Mucosa of descending colon (tissue), 3 donors: Measurements from ENCODE around the gene PPP1R3A. TPM values are rescaled to one million over a fixed set of nuclear protein-coding genes. Genes with fewer than 3 reads are reported as not detected.

Source experiments
- ATAC-seq: fragments of 200-7000 bp; cut with Tn5 transposase; one replicate; pipeline ENCODE4 v1.9.1; 2020; ENCODE audit warnings: mild to moderate bottlenecking, moderate library complexity
- DNase-seq, 3 donors: peaks; one replicate each; pipeline ENCODE4 v3.0.0-alpha.2; 2020
- H3K36me3 ChIP-seq: fragments of 200-600 bp; one replicate; pipeline ENCODE4 v1.8.0; 2021; ENCODE audit warnings: low read depth, mild to moderate bottlenecking
- H3K4me1 ChIP-seq: fragments of 200-600 bp; one replicate; pipeline ENCODE4 v1.8.0; 2021; ENCODE audit warnings: low read depth, mild to moderate bottlenecking
- H3K4me3 ChIP-seq: fragments of 200-600 bp; one replicate; pipeline ENCODE4 v1.8.0; 2021; ENCODE audit warnings: mild to moderate bottlenecking
- H3K9me3 ChIP-seq: fragments of 200-600 bp; one replicate; pipeline ENCODE4 v1.8.0; 2021; ENCODE audit warnings: mild to moderate bottlenecking
- CTCF ChIP-seq: fragments of 200-600 bp; IDR thresholded peaks from one replicate; pipeline ENCODE4 v1.8.0; 2022; ENCODE audit warnings: antibody characterized with exemption, mild to moderate bottlenecking
- intact Hi-C, 2 donors: fragments of 100-400 bp; cut with DNase I in 1 of 2; cut with micrococcal nuclease in 1 of 2; formaldehyde crosslinking; loops; one replicate each; pipeline versions ENCODE4 v1.11.0 to v1.11.1; 2022; cut with DNase I, micrococcal nuclease
- long read RNA-seq, 2 donors: library from polyadenylated mRNA; unstranded; transcript quantifications; one replicate each; pipeline ENCODE4 v2.0.0, GENCODE V29; 2019 to 2021
- total RNA-seq, 3 donors: library from RNA; stranded (reverse); fragmentation: NEBNext Ultra II Directional in 2 of 3; extraction: Animal tissue kit (Norgen Biotek cat#: 25700) in 2 of 3; gene quantifications; one replicate each; pipeline versions ENCODE4 v1.2.1 to v1.2.4, GENCODE V29; 2021 to 2023
- donor health status: DM: no; HTN: no; CAD: no; lungs with moderate emphysema.
- donor health status: DM: no; HTN: no; CAD: no.
- donor health status: DM: no; HTN: yes; CAD: no.

Gene PPP1R3A
- total RNA-seq: under 1 TPM in 1 of 3 donors, not detected in 2; 0.27 TPM
- long read RNA-seq, donor 1: 0 reads
- long read RNA-seq, donor 2: 0 reads

GRCh38 chr7:113918946-113919345 is at the start of gene PPP1R3A:
TSS of gene PPP1R3A (minus strand) at chr7:113919009. CDS start at chr7:113918996, 13 bp downstream.
- DNase-seq (no peak), ATAC-seq (no peak)
- intact Hi-C loops: no loop called here
- Histone ChIP-seq H3K36me3 (no peaks in the 10 kb centered on the region), H3K4me1 (no peaks in the 10 kb centered on the region), H3K9me3 (no peaks in the 10 kb centered on the region), H3K4me3 (no peak within 1 kb of the TSS)
- no peak for TF ChIP-seq CTCF

- intact Hi-C loops: no loop called here
- H3K36me3 ChIP-seq: no peaks in the 10 kb centered on the region
- TF ChIP-seq CTCF: no peak
- H3K4me1 ChIP-seq: no peaks in the 10 kb centered on the region
- ATAC-seq (no peak), DNase-seq (no peak)
- H3K9me3 ChIP-seq: peaks cover 12% of the 10 kb centered on the region
- no peak overlapping the region for H3K4me3 ChIP-seq
These were observed 44.5 kb upstream of the PPP1R3A start for GRCh38 chr7:113963356-113963755.

GRCh38 chr7:113959910-113960309 is 41.1 kb upstream of the PPP1R3A start:
- Histone ChIP-seq H3K4me1 (no peaks in the 10 kb centered on the region), H3K9me3 (peaks cover 15% of the 10 kb centered on the region), H3K4me3 (no peak overlapping the region), H3K36me3 (no peaks in the 10 kb centered on the region)
- DNase-seq (no peak), ATAC-seq (no peak)
- TF ChIP-seq CTCF: no peak
- intact Hi-C loops: no loop called here

- no peak for TF ChIP-seq CTCF
- intact Hi-C loops: no loop called here
- Histone ChIP-seq H3K4me3 (no peak overlapping the region), H3K4me1 (no peaks in the 10 kb centered on the region), H3K9me3 (peaks cover 21% of the 10 kb centered on the region), H3K36me3 (no peaks in the 10 kb centered on the region)
- ATAC-seq (no peak), DNase-seq (no peak)
These were observed 36.3 kb upstream of the PPP1R3A start for GRCh38 chr7:113955157-113955556.

GRCh38 chr7:113953553-113953952 is 34.7 kb upstream of the PPP1R3A start:
- no peak for TF ChIP-seq CTCF
- peaks cover 13% of the 10 kb centered on the region for H3K9me3 ChIP-seq
- intact Hi-C loops: no loop called here
- DNase-seq: no peak
- no peaks in the 10 kb centered on the region for H3K36me3 ChIP-seq
- no peaks in the 10 kb centered on the region for H3K4me1 ChIP-seq
- ATAC-seq: no peak
- no peak overlapping the region for H3K4me3 ChIP-seq
